PC-9 (cell line): Measurements from ENCODE around the gene BTRC. TPM values are rescaled to one million over a fixed set of nuclear protein-coding genes. Genes with fewer than 3 reads are reported as not detected.

ENCODE experiments used
- Bru-seq: library from RNA; stranded (reverse); fragments of 400-500 nt; gene quantifications from one replicate; lab custom pipeline; 2021; lab: Mats Ljungman, UMichigan
- BruChase-seq, 2 experiments: library from RNA; stranded (reverse); fragments of 400-500 nt; gene quantifications; one replicate each; lab custom pipeline; 2021; lab: Mats Ljungman, UMichigan
- BruUV-seq: library from RNA; stranded (reverse); fragments of 400-500 nt; replicated peaks from 2 replicates; lab custom pipeline; 2021; lab: Mats Ljungman, UMichigan
- CTCF ChIA-PET: fragments of 300-600 bp; sonication (Branson Sonifier 250); formaldehyde crosslinking; loops from one replicate; lab custom pipeline; 2022; ENCODE audit warnings: antibody characterized with exemption; lab: Charles Lee
- POLR2A ChIA-PET: fragments of 300-600 bp; sonication (Branson Sonifier 250); formaldehyde crosslinking; loops from one replicate; lab custom pipeline; 2022; ENCODE audit warnings: antibody characterized with exemption; ENCODE audit not compliant: unreplicated experiment; lab: Charles Lee
- DNase-seq, 2 experiments: peaks; one replicate each; pipeline versions ENCODE4 v3.0.0 to v3.0.0-alpha.2; 2015 to 2022; ENCODE audit warnings: mixed read lengths in 1 of 2
- H2AFZ ChIP-seq: fragments of 200-600 bp; sonication (generic); 2 replicates; pipeline ENCODE4 v1.8.1; 2017; ENCODE audit warnings: antibody characterized with exemption
- H3F3A ChIP-seq: fragments of 200-600 bp; sonication (generic); 2 replicates; pipeline ENCODE4 v1.8.1; 2017; ENCODE audit warnings: antibody characterized with exemption, mild to moderate bottlenecking, low read depth; ENCODE audit not compliant: insufficient read depth
- H3K27ac ChIP-seq: fragments of 200-600 bp; sonication (generic); 2 replicates; pipeline ENCODE4 v1.6.1; 2016; ENCODE audit warnings: mixed run types
- H3K27me3 ChIP-seq: fragments of 200-600 bp; sonication (generic); 2 replicates; pipeline ENCODE4 v1.6.1; 2016; ENCODE audit warnings: low read depth, mixed run types; ENCODE audit not compliant: insufficient read depth
- H3K36me3 ChIP-seq: fragments of 200-600 bp; sonication (generic); 2 replicates; pipeline ENCODE4 v1.6.1; 2016; ENCODE audit warnings: low read depth, mixed run types
- H3K4me1 ChIP-seq: fragments of 200-600 bp; sonication (generic); replicated peaks from 2 replicates; pipeline ENCODE4 v1.6.1; 2016; ENCODE audit warnings: mixed run types; ENCODE audit not compliant: insufficient read depth
- H3K4me2 ChIP-seq: fragments of 200-600 bp; sonication (generic); 2 replicates; pipeline ENCODE4 v1.6.1; 2017; ENCODE audit warnings: mixed run types
- H3K4me3 ChIP-seq: fragments of 200-600 bp; sonication (generic); 2 replicates; pipeline ENCODE4 v1.6.1; 2016; ENCODE audit warnings: mixed run types
- H3K79me2 ChIP-seq: fragments of 200-600 bp; sonication (generic); 2 replicates; pipeline ENCODE4 v1.6.1; 2017; ENCODE audit warnings: low read depth, mixed run types
- H3K9me2 ChIP-seq: fragments of 200-600 bp; sonication (generic); 2 replicates; pipeline ENCODE4 v1.8.1; 2017; ENCODE audit warnings: mild to moderate bottlenecking; ENCODE audit not compliant: insufficient read depth
- H3K9me3 ChIP-seq: fragments of 200-600 bp; sonication (generic); 2 replicates; pipeline ENCODE4 v1.8.1; 2016; ENCODE audit warnings: low read depth; ENCODE audit not compliant: insufficient read depth
- H4K20me1 ChIP-seq: fragments of 200-600 bp; sonication (generic); 2 replicates; pipeline ENCODE4 v1.8.1; 2017; ENCODE audit not compliant: insufficient read depth
- CTCF ChIP-seq: fragments of 200-600 bp; sonication (generic); conservative IDR thresholded peaks from 2 replicates; pipeline ENCODE4 v1.6.1; 2017; ENCODE audit warnings: mixed run types, antibody characterized with exemption, mild to moderate bottlenecking, moderate library complexity
- EZH2 ChIP-seq: fragments of 200-600 bp; sonication (generic); IDR thresholded peaks from 2 replicates; pipeline ENCODE4 v1.8.0; 2017; ENCODE audit warnings: antibody characterized with exemption, low read depth
- intact Hi-C: fragments of 100-400 bp; cut with micrococcal nuclease; formaldehyde crosslinking; loops from one replicate; pipeline ENCODE4 v1.10.0; 2022; ENCODE audit not compliant: unreplicated experiment
- long read RNA-seq: library from polyadenylated mRNA; stranded (forward); transcript quantifications from one replicate; pipeline ENCODE4 v2.0.0, GENCODE V29; 2022
- total RNA-seq: library from RNA; stranded (reverse); gene quantifications from 2 replicates; pipeline ENCODE4 v1.2.3, GENCODE V29; 2021

BTRC gene
- total RNA-seq (14.1 and 15.6 TPM in 2 replicates), Bru-seq, nascent RNA (percentile 67 among the genes with signal in this experiment), BruChase-seq, experiment 1, labeled RNA remaining after a 2-hour chase (percentile 68 among the genes with signal in this experiment), BruChase-seq, experiment 2, labeled RNA remaining after a 6-hour chase (percentile 58 among the genes with signal in this experiment)
- long read RNA-seq, full-length matches to known transcripts: 12 of 14 reads
- long read RNA-seq, partial matches to known transcripts: 0 of 14 reads
- long read RNA-seq, other reads (novel, unspliced or antisense): 2 of 14 reads

- peak; percentile 92 to 94 for DNase-seq
- no peaks in the 10 kb centered on the region for H3K27me3 ChIP-seq
- H3K36me3 ChIP-seq: no peaks in the 10 kb centered on the region
- peak within 1 kb of the TSS; percentile 92 for H2AFZ ChIP-seq
- H3K9me3 ChIP-seq: no peaks in the 10 kb centered on the region
- peak within 1 kb of the TSS; percentile 86 for H3K4me3 ChIP-seq
- H3K79me2 ChIP-seq: peaks cover 13% of the 10 kb centered on the region
- no peaks in the 10 kb centered on the region for H3K9me2 ChIP-seq
- H3K4me1 ChIP-seq: peaks cover 11% of the 10 kb centered on the region; the same call in 1 of the 2 replicates
- CTCF ChIA-PET: interaction anchor here (1.1 kb wide), 1 partner anchor 14 kb away, joined by 3 read pairs; no protein-coding TSS in a partner anchor
- TF ChIP-seq EZH2 (no peak), CTCF (no peak)
- H3K4me2 ChIP-seq: peak within 1 kb of the TSS; percentile 85
- peaks cover 6% of the 10 kb centered on the region; the same call in 1 of the 2 replicates for H3F3A ChIP-seq
- intact Hi-C loops: no loop called here
- no peaks in the 10 kb centered on the region for H4K20me1 ChIP-seq
- no TSS peak for BruUV-seq
- H3K27ac ChIP-seq: peak within 1 kb of the TSS; percentile 39
- POLR2A ChIA-PET: interaction anchor here (0.7 kb wide), 1 partner anchor 65 kb away, joined by 3 read pairs; no protein-coding TSS in a partner anchor
These were observed at the start of gene BTRC for GRCh38 chr10:101353692-101354327. BTRC (plus strand) TSS chr10:101354165; CDS start chr10:101354181, 16 bp downstream.

DNA sequence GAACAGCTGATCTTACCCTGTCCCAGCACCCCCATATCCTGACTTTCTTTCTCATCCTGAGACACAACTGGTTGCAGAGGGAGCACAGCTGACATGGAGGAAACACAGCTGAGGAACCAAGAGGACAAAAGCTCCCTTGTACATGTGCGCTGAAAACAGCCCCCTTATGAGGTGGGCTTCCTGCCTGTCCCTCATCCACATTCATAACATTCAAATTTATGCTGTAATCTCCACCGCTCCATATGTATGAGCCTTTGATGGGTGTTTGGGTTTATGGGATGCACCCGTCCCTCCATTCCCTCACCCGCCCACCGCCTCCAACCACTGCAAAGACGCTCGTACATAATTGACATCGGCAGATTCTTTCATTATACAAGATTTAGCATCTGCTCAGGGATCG lies 49.6 kb upstream of the BTRC start:
- no peak overlapping the region for H2AFZ ChIP-seq
- no peaks in the 10 kb centered on the region for H3F3A ChIP-seq
- H3K9me3 ChIP-seq: no peaks in the 10 kb centered on the region
- H3K27me3 ChIP-seq: peaks cover 9% of the 10 kb centered on the region
- BruUV-seq: no TSS peak
- H3K27ac ChIP-seq: no peak overlapping the region
- no peaks in the 10 kb centered on the region for H3K4me1 ChIP-seq
- no peak for DNase-seq
- TF ChIP-seq EZH2: no peak
- TF ChIP-seq CTCF: no peak
- no peak overlapping the region for H3K4me2 ChIP-seq
- no peaks in the 10 kb centered on the region for H4K20me1 ChIP-seq
- no peaks in the 10 kb centered on the region for H3K79me2 ChIP-seq
- POLR2A ChIA-PET: no interaction called here
- no peaks in the 10 kb centered on the region for H3K9me2 ChIP-seq
- intact Hi-C loops: loop anchor here (5.0 kb wide), 1 partner anchor 268 kb away; no protein-coding TSS in a partner anchor
- no peaks in the 10 kb centered on the region for H3K36me3 ChIP-seq
- H3K4me3 ChIP-seq: no peak overlapping the region
- CTCF ChIA-PET: no interaction called here

DNA sequence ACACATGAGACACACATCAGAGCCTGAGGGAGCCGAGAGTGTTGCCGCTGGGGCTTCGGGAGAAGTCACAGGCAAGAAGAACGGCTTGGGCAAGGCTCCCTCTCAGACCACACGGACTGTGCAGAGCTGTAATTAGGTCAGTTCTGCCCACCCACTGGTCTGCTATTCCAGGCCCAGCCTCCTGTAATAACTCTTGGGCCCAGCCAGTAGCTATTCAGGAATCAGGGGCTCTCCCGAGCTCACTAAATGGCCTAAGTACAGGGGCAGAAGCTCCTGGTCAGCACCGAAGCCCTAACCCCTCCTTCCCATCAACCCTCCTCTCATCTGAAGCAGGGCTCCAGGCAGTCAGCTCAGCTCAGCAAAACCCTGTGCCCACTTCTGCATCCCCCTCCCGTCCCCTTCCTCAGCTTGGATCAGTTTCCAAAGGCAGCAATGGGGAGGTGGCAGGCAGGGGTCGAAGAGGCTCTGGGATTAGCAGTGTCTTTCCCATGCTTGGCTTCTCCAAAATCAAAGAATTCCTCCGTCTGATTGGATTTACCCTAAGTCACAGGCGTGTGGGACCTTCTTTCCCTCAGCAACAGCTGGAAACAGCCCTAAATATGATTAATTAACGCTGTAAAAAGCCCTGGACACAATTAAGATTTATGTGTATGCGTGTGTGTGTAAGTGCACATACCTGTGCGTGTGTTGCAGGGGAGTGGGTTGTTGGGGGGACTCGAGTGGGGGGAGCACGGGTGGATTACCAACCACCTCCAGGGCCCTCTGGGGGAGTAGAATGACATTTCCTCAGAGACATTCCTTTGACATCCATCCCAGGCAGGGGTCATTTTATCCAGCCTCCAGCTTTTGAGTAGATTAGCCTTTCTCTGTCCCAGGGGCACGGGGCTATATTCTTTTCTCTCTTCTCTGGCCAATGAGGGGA lies 48.4 kb upstream of the BTRC start:
- Histone ChIP-seq H3K4me1 (no peaks in the 10 kb centered on the region), H3K27me3 (peaks cover 12% of the 10 kb centered on the region), H3K9me3 (no peaks in the 10 kb centered on the region), H3K4me3 (no peak overlapping the region), H3K4me2 (no peak overlapping the region), H3F3A (no peaks in the 10 kb centered on the region), H2AFZ (no peak overlapping the region), H3K27ac (no peak overlapping the region), H3K9me2 (no peaks in the 10 kb centered on the region), H3K36me3 (no peaks in the 10 kb centered on the region), H3K79me2 (no peaks in the 10 kb centered on the region), H4K20me1 (no peaks in the 10 kb centered on the region)
- ChIA-PET CTCF (interaction anchor here (1.0 kb wide), 1 partner anchor 136 kb away, joined by 3 read pairs; no protein-coding TSS in a partner anchor), POLR2A (no interaction called here)
- intact Hi-C loops: no loop called here
- BruUV-seq: no TSS peak
- TF ChIP-seq EZH2 (no peak), CTCF (no peak)
- DNase-seq: no peak
